GM21717 (cell line): Measurements from ENCODE around the gene PAM.

Source experiments
- ATAC-seq: cut with Tn5 transposase; IDR thresholded peaks from one replicate; pipeline ENCODE4 v1.9.1; 2021; ENCODE audit warnings: mild to moderate bottlenecking, moderate library complexity; ENCODE audit not compliant: unreplicated experiment

PAM gene

DNA sequence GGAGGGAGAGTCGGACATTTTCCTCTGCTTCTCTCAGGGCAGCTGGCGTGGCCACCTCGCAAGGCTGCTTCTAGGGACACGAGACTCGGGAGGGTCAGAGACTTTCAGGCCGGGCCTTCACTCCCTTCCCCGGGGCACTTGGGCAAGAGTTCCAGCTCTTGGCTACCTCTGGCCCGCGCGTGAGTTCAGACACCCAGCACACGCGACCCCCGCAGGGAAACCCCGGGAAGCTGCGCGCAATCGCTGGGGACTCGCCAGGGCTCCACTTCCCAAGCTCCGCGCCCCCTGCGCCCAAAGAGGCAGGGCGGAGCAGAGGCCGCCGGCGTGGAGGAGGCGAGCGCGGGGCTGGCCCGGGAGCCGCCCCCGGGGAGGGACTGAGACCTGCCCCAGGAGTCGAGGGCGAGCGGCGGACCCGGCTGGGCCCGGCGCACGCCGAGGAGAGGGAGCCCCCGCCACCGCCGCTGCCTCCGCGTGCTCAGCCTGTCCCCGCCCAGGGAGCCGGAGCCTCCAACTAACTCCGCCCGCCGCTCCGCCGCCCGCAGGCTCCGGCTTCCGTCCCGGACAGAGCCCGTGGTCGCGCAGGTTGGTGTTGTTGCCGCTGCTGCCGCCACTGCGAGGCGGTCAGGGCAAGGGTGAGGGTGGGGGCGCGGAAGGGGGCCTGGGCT, at the start of gene PAM:
TSS of gene PAM (plus strand) at position 539 of the 665 bp plus-strand sequence. CDS start 110,891 bp downstream, outside the sequence.
- peak; percentile 84 for ATAC-seq

DNA sequence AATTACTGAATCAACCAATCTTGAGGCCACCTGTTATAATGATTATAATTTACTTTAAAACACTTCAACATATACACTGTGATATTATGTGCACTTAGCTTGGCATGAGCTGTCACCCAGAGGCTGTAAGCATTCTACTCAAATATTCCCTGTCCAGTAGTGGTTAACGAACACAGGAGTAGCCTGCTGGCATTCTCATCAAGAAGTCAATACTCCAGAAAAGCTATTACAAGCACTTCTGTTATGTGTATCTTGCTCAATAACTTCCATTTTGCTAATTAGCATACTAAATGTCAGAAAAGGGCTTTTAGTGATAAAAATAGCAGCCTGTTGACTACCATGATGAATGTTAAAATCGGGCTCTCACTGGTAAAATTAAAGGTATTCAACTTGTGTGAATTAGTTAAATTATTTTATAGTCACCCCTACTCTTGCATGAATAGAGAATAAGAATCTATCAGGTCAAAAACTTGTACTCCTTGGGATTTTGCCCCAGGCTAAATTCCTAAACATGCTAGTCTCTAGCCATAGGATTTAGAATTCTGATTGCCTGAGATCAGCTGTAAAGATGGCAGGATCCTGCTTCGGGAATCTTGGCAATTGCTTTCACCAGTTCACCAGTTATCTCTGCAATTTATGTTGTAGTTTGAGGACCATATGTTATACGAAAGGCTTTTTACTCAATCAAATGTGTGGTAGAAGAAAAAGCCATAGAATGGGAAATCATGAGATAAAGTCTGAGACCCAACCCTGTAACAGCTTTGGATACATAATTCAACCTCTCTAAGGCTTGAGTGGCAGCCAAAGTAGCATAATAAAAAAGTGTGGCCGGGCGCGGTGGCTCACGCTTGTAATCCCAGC, 43.4 kb upstream of the PAM start:
- no peak for ATAC-seq

DNA sequence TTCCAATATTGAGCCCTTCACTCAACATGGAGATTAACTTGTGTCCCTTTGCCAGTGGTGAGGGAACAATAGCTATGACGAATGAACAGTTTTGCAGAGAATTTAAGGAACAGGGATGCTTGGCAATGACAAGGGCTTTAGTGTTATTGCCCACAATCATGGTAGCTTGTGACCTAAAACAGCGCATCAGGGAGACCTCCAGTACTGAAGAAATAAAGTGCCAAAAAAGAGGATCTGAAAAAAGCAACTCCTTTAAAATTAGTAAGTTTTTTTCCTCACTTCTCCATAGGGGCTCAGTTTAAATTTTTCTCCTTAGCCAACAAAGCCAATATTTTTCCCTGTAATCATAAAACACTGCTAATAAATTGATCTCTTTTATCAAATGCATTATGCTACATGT, 41.8 kb upstream of the PAM start:
- no peak for ATAC-seq

DNA sequence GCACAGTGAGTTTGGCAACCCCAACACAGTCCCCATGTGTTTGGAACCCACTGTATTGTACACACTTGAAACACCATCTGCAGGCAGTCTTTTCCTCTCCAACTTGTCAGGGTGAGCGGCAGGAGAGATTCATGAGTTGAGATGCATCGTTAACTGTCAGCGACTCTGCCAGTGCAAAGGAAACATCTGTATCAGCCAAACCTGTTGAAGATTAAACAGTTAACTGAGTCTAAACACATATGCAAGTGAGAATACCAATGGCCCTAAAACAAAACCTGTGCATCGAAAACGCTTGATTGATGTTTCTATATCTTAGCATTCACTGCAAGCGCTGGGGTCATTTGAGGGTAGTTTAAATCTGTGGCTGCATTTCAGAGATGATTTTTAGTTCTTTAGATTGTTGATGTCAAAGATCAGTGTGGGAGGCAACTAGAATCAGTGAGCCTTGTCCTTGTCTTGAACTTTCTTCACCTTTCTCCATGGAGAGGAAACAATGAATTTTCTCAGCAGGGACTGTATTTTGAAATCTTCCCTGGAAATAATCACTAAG, 41.3 kb upstream of the PAM start:
- no peak for ATAC-seq

DNA sequence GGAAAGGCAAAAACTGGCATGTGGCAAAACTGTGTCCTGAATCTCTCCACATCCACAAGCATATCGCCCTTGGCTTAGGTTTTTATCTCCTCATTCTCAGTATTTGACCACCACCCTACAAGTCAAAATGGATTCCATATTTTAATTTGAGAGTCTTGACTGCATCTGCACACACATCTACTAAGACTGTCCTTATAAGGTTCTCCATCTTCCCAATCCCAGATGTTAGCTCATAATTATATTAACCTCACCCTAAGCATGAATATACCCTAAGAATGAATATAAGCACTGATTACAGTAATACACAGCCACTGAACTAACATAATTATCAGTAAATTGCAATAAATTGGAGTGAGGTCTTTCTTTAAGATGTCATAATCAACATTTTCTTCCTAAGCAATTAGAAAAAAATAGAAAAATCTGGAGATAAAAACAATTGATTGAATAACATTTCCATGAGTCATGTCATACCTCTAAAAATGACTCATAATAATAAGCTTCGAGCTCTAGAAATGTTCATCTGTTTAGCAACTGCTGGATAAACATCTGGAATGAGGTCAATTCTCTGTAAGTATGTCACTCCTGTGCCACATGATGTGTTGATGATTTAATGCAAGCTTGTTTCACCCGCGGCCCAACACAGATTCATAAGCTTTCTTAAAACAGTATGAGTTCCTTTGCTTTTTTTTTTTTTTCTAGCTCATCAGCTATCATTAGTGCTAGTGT, 39.9 kb upstream of the PAM start:
- no peak for ATAC-seq

DNA sequence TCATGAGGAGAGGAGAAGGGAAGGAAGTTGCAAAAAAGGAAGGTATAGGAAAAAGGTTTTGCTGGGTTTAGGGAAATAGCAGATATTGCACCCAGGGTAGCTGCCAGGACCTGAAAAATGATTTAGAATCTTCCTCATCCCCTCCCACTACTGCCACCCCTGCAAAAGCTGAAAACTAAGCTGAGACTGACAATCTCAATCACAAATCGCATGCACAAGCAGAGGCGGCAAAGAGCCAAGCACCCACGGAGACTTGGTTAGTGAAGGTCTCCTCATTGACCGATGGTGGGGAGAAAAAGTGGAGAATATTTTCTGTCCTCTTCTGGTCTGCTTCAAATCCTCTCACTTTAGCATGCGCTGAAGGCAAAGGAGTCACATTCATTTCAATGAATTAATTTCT, 39.1 kb upstream of the PAM start:
- ATAC-seq = no peak

DNA sequence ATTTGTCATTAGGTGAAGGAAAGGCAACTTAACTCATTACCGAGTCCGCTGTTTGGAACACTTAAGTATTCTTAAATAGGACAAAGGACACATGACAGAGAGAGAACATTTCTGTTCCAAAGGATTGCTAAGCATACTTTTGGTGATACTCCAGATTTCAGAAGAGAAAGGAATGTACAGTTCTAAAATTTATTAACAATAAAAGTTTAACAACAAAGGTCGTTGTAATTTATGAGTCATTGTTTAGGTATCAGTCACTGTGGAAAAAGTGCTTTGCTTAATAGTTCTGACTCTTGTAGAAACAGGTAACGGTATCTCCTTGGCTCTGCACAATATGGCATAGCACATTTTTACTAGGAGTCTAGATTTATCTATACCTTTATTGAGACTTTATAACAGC, 36.3 kb upstream of the PAM start:
- no peak for ATAC-seq

DNA sequence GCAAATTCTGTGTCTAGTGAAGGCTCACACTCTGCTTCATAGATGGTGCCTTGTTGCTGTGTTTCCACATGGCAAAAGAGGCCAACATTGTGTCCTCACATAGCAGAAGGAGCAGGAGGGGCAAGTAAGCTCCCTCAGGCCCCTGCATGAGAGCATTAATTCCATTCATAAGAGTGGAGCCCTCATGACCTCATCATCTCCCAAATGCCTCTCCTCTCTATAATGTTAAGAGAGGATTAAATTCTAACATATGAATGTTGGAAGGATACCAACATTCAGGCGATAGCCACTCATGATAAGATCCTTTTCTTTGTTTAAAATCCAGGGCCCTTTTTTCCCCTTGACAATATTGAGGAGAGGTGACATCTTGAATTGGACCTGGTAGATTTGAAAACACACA, 35.2 kb upstream of the PAM start:
- ATAC-seq = no peak

DNA sequence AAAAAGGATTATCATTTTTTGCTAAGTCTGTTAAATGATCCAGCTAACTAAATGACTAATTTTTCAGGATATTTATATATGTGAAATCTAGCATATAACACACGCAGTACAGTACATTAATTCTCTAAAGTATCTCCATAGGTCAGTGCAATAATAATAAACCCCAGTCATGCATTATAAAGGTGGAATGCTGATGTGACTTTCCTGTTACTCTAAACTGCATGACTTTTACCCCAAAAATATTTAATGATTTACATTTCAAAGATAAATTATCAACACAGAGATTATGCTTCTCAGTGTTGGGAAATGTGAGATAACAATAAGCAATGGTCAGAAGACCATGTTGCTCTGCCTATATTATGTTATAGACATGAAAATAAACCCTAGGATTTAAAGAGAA, 34.1 kb upstream of the PAM start:
- no peak for ATAC-seq

DNA sequence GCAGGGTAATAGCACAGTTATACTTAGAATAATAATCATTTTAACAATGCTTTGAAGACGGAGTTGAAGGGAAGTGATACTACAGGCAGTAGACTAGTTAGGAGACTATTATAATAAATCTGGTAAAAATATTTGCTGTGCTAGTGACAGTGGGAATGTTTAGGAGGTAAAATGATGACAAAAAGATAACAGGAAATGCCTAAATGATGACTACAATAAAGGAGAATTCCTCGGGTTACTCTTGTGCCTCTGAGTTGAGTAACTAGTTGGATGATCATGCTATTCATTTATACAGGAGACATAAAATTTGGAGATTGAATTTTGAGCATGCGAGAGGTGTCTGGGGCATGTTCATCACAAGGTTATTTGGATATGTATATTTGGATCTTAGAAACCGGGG, 32.2 kb upstream of the PAM start:
- no peak for ATAC-seq

DNA sequence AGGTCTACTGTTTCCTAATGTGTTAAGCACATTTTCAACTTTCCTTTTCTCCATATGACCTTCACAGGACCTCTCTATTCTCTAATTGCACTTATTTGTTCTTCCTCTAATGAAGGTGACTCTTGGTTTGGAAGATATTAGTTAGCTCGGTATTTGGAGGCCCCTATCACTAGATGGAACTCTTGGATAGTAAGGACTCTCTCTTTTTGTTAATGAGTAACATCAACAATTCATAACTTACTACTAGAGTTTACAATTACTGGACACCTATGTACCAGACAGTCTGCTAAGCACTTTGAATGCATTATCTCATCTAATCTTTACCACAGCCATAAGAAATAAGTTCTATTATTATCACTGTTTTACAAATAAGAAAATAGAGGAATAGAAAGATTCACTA, 23.4 kb upstream of the PAM start:
- ATAC-seq = no peak

DNA sequence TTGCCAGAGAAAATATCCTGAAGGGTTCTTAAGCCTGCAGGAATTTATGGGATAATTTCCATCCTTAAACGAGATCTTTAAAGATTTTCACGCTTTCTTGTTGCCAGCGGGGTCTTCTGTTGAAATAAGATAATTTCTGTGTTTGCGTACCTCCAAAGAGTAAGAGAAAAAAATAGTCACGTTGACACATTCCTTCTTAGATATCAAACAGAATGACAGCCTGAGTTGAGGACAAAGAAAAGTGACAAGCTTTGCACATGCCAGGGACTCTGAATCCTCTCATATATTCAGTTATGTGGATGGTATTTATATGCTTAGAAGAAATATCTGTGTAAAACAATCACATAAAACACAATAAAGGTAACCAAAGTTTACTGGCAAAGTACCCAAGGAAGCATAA, 21.6 kb upstream of the PAM start:
- ATAC-seq = no peak

DNA sequence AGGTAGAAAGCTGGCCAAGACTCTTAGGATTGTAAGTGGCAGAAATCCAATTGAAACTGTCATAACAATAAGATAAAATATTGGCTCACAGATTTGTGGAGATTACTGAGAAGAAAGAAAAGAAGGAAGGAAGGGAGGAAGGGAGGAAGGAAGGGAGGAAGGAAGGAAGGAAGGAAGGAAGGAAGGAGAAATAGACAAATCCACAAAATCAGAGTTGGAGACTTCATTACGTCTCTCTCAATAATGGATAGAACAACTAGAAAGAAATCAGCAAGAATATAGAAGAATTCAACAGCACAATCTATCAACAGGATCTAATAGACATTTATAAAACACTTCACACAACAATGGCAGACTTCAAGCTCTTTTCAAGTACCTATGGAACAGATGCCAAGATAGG, 17.9 kb upstream of the PAM start:
- ATAC-seq = no peak

DNA sequence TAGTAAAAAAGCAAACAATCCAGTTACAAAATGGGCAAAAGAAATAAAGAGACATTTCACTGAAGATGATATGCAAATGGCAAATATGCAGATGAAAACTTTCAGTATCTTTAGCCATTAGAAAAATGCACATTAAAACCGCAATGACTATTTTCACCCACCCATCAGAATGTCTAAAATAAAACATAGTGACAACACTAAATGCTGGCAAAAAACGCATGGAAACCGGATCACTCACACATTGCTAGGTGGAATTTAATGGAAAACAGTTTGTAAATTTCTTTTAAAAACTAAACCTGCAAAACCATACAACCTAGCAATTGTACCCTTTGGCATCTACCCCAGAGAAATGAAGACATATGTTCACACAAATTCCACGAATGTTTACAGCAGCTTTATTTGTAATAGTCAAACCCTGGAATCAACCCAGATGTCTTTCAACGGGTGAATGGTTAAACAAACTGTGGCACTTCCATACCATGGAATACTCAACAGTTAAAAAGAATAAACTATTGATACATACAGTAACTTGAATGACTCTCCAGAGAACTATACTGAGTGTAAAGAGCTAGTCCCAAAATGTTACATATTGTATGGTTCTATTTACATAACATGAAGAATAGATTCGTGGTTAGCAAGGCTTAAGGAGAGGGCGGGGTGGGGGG, 17.2 kb upstream of the PAM start:
- no peak for ATAC-seq

DNA sequence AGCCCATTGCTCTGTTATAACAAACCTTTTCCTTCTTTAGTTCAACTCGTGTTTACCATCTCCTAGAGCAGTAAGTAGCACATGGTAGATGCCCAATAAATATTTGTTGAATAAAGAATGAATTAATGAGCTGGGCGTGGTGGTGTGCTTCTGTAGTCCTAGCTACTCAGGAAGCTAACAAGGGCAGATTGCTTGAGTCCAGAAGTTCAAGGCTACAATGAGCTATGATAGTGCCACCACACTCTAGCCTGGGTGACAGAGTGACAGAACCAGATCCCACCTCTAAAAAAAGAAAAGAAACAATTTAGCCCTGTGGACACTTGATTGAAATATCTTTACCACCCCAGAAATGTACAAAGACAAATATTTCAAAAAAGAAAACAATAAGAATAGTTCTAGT, 14.6 kb upstream of the PAM start:
- no peak for ATAC-seq

DNA sequence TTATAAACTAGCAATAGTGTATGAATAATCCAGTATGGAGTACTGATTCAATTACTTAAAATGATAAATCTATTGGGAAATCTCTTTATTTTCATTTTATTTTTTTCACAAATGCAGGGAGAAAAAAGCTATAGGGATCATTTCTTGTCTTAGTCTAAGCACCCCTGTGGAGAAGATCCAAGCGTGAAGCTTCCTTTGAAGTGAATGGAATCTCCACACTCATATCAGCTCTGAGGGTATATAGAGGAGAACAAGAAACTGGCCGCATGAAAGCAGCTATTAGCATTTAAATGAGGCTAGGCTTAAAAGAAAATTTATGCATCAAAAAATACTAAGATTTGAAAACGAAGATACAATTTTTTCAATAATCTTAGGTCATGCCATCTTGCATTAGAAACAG, 12.9 kb upstream of the PAM start:
- no peak for ATAC-seq

DNA sequence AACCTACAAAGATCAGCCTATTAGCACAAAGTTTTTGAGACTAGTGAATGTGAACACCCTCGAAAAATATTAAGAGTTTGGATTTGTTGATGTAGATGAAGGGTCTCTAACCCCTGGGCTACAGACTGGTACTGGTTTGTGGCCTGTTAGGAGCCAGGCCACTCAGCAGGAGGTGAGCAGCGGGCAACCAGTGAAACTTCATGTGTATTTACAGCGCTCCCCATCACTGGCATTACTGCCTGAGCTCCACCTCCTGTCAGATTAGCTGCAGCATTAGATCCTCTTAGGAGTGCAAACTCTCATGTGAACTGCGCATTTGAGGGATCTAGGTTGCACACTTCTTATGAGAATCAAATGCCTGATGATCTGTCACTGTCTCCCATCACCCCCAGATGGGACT, 11.2 kb upstream of the PAM start:
- no peak for ATAC-seq

DNA sequence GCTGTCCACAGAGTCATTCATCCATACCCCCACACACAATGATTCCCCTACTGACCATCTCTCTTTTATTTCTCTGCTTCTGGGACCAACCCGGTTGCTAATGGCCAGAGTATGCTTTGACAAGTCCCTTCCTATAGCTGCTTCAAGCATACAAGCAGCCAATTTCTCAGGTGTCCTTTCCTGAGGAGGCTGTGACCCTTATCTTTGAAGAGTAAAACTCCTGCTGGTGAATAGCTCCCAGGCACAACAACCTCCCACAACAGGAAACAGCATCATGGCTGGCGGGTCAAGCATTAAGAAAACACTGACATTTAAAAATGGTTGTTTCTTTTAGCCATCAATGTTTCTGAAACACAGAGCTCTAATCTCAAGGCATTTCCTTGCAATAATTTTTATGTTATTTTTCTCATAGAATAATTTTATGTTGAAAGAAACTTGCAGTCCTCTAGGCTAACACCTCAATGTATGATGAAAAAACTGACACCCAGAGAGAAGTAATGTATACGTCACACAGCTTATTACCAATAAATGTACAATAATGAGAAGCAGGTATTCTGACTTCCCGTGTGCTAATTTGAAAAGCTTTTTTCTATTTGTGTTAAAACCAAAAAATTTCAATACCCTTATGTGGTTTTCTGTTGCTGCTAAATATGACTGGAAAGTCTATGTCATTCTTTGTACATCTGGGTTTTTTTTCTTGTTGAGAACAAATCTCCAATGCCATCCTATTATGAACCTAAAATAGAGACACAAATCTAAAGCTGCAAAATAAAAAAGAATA, 7.5 kb upstream of the PAM start:
- ATAC-seq = peak; percentile 82

DNA sequence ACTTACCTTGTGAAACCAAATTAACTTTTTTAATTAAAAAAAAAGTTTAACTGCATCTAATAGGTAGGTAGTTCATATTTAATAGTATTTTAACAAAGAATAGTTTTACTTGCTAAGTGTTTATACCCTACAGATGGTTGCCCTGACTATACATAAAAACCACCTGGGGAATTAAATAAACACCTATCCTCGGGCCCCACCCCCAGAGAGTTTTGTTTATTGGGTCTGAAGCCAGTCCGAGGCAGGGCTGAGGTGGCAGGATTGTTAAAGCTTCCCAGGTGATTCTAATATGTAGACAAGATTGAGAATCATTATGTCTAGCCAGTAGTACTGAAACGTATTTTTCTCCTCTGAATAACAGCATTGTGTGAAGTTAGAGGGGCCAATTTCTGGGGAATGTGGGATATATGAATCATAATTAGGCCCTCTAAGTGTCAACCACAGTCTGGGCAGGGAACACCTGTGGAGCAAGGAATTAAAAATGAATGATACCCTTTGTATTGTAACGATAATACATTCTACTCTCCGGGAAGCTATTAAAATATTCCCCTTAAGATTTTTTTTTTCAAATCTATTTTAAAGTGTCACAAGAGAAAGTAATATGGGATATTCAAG, 5.6 kb upstream of the PAM start:
- no peak for ATAC-seq
